Measurements from ENCODE around the gene NKG7. TPM values are rescaled to one million over a fixed set of nuclear protein-coding genes. Genes with fewer than 3 reads are reported as not detected.
A peak's percentile ranks its signal among the peaks of the same experiment; 100 is the strongest.

Gene NKG7
- total and polyA plus RNA-seq, 2 of the 13 experiments (the other 11 are each of a cell fraction or from before 2014, with no cell fraction given), result 0.40 TPM; not detected in 1

DNA sequence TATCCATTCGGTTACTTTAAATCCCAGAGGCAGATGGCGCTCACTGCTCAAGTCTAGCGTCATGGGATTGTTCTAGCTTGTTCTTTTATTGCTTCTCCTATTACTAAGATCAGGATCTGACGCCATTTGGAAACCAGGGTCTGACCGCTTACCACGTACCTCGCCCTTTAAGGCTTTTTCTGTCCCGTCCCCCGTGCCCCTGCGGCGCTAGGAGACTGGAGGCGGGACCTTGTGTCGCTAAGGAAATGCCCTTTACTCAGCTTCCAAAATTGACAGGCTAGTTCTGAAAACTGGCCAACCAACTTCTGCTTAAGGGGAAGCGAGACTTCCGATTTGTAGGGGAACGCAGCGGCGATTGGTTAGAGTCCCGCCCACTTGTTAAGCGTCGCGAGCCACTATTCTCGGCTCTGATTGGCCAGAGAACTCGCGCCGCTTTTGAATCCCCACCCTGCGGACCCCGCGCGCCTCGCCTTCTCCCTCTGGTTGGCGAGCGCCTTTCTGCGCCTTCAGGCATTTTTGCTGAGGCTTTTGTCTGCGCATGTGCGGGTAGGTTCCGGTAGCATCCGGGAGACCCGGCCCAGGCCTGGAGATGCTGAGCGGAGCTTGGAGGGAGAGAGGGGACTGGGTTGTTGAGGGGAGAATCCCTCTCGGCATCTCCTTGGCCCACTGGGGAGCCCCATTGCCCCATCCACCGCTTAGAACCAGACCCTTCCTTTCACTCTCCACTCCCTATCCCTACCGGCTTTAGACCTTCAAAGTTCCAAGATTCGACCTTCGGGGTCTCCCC lies 21.8 kb upstream of the NKG7 start (continued):
- TF ChIP-seq, protein P1, sequence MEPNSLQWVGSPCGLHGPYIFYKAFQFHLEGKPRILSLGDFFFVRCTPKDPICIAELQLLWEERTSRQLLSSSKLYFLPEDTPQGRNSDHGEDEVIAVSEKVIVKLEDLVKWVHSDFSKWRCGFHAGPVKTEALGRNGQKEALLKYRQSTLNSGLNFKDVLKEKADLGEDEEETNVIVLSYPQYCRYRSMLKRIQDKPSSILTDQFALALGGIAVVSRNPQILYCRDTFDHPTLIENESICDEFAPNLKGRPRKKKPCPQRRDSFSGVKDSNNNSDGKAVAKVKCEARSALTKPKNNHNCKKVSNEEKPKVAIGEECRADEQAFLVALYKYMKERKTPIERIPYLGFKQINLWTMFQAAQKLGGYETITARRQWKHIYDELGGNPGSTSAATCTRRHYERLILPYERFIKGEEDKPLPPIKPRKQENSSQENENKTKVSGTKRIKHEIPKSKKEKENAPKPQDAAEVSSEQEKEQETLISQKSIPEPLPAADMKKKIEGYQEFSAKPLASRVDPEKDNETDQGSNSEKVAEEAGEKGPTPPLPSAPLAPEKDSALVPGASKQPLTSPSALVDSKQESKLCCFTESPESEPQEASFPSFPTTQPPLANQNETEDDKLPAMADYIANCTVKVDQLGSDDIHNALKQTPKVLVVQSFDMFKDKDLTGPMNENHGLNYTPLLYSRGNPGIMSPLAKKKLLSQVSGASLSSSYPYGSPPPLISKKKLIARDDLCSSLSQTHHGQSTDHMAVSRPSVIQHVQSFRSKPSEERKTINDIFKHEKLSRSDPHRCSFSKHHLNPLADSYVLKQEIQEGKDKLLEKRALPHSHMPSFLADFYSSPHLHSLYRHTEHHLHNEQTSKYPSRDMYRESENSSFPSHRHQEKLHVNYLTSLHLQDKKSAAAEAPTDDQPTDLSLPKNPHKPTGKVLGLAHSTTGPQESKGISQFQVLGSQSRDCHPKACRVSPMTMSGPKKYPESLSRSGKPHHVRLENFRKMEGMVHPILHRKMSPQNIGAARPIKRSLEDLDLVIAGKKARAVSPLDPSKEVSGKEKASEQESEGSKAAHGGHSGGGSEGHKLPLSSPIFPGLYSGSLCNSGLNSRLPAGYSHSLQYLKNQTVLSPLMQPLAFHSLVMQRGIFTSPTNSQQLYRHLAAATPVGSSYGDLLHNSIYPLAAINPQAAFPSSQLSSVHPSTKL (CRISPR knock-in tag; IDR thresholded peaks at IDR 0.05), result 0 out of 2 replicates have a peak, but pooled peaks have one; percentile 8
- TF ChIP-seq, protein P2, sequence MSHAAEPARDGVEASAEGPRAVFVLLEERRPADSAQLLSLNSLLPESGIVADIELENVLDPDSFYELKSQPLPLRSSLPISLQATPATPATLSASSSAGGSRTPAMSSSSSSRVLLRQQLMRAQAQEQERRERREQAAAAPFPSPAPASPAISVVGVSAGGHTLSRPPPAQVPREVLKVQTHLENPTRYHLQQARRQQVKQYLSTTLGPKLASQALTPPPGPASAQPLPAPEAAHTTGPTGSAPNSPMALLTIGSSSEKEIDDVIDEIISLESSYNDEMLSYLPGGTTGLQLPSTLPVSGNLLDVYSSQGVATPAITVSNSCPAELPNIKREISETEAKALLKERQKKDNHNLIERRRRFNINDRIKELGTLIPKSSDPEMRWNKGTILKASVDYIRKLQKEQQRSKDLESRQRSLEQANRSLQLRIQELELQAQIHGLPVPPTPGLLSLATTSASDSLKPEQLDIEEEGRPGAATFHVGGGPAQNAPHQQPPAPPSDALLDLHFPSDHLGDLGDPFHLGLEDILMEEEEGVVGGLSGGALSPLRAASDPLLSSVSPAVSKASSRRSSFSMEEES (CRISPR knock-in tag; IDR thresholded peaks at IDR 0.05), result peak; percentile 24; the same call in 1 of the 2 replicates
- TF ChIP-seq, protein P3, sequence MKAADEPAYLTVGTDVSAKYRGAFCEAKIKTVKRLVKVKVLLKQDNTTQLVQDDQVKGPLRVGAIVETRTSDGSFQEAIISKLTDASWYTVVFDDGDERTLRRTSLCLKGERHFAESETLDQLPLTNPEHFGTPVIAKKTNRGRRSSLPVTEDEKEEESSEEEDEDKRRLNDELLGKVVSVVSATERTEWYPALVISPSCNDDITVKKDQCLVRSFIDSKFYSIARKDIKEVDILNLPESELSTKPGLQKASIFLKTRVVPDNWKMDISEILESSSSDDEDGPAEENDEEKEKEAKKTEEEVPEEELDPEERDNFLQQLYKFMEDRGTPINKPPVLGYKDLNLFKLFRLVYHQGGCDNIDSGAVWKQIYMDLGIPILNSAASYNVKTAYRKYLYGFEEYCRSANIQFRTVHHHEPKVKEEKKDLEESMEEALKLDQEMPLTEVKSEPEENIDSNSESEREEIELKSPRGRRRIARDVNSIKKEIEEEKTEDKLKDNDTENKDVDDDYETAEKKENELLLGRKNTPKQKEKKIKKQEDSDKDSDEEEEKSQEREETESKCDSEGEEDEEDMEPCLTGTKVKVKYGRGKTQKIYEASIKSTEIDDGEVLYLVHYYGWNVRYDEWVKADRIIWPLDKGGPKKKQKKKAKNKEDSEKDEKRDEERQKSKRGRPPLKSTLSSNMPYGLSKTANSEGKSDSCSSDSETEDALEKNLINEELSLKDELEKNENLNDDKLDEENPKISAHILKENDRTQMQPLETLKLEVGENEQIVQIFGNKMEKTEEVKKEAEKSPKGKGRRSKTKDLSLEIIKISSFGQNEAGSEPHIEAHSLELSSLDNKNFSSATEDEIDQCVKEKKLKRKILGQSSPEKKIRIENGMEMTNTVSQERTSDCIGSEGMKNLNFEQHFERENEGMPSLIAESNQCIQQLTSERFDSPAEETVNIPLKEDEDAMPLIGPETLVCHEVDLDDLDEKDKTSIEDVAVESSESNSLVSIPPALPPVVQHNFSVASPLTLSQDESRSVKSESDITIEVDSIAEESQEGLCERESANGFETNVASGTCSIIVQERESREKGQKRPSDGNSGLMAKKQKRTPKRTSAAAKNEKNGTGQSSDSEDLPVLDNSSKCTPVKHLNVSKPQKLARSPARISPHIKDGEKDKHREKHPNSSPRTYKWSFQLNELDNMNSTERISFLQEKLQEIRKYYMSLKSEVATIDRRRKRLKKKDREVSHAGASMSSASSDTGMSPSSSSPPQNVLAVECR (CRISPR knock-in tag; IDR thresholded peaks at IDR 0.05; ENCODE audit: borderline replicate concordance), result peak; percentile 85
- TF ChIP-seq THAP11 (CRISPR knock-in tag; IDR thresholded peaks at IDR 0.05), result peak; percentile 73
- TF ChIP-seq, protein P4, sequence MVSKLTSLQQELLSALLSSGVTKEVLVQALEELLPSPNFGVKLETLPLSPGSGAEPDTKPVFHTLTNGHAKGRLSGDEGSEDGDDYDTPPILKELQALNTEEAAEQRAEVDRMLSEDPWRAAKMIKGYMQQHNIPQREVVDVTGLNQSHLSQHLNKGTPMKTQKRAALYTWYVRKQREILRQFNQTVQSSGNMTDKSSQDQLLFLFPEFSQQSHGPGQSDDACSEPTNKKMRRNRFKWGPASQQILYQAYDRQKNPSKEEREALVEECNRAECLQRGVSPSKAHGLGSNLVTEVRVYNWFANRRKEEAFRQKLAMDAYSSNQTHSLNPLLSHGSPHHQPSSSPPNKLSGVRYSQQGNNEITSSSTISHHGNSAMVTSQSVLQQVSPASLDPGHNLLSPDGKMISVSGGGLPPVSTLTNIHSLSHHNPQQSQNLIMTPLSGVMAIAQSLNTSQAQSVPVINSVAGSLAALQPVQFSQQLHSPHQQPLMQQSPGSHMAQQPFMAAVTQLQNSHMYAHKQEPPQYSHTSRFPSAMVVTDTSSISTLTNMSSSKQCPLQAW (CRISPR knock-in tag; IDR thresholded peaks at IDR 0.05), result peak; percentile 59; the same call in 1 of the 2 replicates
- TF ChIP-seq ZFP36L2 (CRISPR knock-in tag; IDR thresholded peaks at IDR 0.05), result no peak
- no peak for TF ChIP-seq POLR2AphosphoS2 (IDR thresholded peaks at IDR 0.05; ENCODE audit: low read depth, low read length)
- 0 out of 2 replicates have a peak, but pooled peaks have one; percentile 19 for TF ChIP-seq CHCHD3 (CRISPR knock-in tag; IDR thresholded peaks at IDR 0.05)
- 0 out of 2 replicates have a peak, but pooled peaks have one; percentile 42 for TF ChIP-seq ZNF839 (CRISPR knock-in tag; IDR thresholded peaks at IDR 0.05; ENCODE audit: borderline replicate concordance)
- TF ChIP-seq ZNF235 (CRISPR knock-in tag; IDR thresholded peaks at IDR 0.05; ENCODE audit: borderline replicate concordance), result peak; percentile 67; the same call in 1 of the 2 replicates
- peak; percentile 24 for TF ChIP-seq JARID2 (CRISPR knock-in tag; IDR thresholded peaks at IDR 0.05; ENCODE audit: insufficient replicate concordance)
- TF ChIP-seq ZNF629 (CRISPR knock-in tag; conservative IDR thresholded peaks at IDR 0.05), result no peak
- TF ChIP-seq ZNF724P (CRISPR knock-in tag; IDR thresholded peaks at IDR 0.05; ENCODE audit: borderline replicate concordance), result peak; percentile 79
- TF ChIP-seq, protein P5, sequence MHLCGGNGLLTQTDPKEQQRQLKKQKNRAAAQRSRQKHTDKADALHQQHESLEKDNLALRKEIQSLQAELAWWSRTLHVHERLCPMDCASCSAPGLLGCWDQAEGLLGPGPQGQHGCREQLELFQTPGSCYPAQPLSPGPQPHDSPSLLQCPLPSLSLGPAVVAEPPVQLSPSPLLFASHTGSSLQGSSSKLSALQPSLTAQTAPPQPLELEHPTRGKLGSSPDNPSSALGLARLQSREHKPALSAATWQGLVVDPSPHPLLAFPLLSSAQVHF (CRISPR knock-in tag; IDR thresholded peaks at IDR 0.05), result peak; percentile 96

Measured in HepG2 (cell line).